Endothelial cell (in vitro differentiated cells): ENCODE data around the gene GINS1. TPM values are rescaled to one million over a fixed set of nuclear protein-coding genes. Genes with fewer than 3 reads are reported as not detected.

Experiments
- DNase-seq: peaks from one replicate; pipeline ENCODE4 v3.0.0; 2021; ENCODE audit warnings: low spot score
- H3K27ac Mint-ChIP-seq: one replicate; pipeline ENCODE4 v1.8.0; 2021; ENCODE audit warnings: mixed read lengths, inconsistent platforms; ENCODE audit not compliant: unreplicated experiment
- H3K27me3 Mint-ChIP-seq: one replicate; pipeline ENCODE4 v1.8.0; 2021; ENCODE audit warnings: mild to moderate bottlenecking, moderate library complexity, mixed read lengths, inconsistent platforms; ENCODE audit not compliant: unreplicated experiment
- H3K36me3 Mint-ChIP-seq: one replicate; pipeline ENCODE4 v1.8.0; 2021; ENCODE audit warnings: mild to moderate bottlenecking, low read depth, mixed read lengths, inconsistent platforms; ENCODE audit not compliant: unreplicated experiment
- H3K4me1 Mint-ChIP-seq: one replicate; pipeline ENCODE4 v1.8.0; 2021; ENCODE audit warnings: mild to moderate bottlenecking, mixed read lengths, inconsistent platforms; ENCODE audit not compliant: unreplicated experiment
- H3K4me3 Mint-ChIP-seq: one replicate; pipeline ENCODE4 v1.8.0; 2021; ENCODE audit warnings: mild to moderate bottlenecking, mixed read lengths, inconsistent platforms; ENCODE audit not compliant: unreplicated experiment
- H3K9me3 Mint-ChIP-seq: one replicate; pipeline ENCODE4 v1.8.0; 2021; ENCODE audit warnings: mixed read lengths, inconsistent platforms; ENCODE audit not compliant: unreplicated experiment
- long read RNA-seq: library from polyadenylated mRNA; unstranded; transcript quantifications from one replicate; pipeline ENCODE4 v2.0.0, GENCODE V29; 2020; ENCODE audit not compliant: unreplicated experiment
- total RNA-seq: library from RNA; stranded (reverse); fragmentation: NEBNext Ultra II Directional; extraction: Animal tissue kit (Norgen Biotek cat#: 25700); gene quantifications from one replicate; pipeline ENCODE4 v1.2.1, GENCODE V29; 2021; ENCODE audit not compliant: unreplicated experiment
- TF ChIP-seq, protein P1 (sequence below): fragments of 200-600 bp; sonication (generic); IDR thresholded peaks from one replicate; pipeline ENCODE4 v1.5.0; 2021; ENCODE audit warnings: antibody characterized with exemption; ENCODE audit not compliant: unreplicated experiment

The GINS1 gene
- total RNA-seq: 12.3 TPM
- long read RNA-seq: 0 reads

DNA sequence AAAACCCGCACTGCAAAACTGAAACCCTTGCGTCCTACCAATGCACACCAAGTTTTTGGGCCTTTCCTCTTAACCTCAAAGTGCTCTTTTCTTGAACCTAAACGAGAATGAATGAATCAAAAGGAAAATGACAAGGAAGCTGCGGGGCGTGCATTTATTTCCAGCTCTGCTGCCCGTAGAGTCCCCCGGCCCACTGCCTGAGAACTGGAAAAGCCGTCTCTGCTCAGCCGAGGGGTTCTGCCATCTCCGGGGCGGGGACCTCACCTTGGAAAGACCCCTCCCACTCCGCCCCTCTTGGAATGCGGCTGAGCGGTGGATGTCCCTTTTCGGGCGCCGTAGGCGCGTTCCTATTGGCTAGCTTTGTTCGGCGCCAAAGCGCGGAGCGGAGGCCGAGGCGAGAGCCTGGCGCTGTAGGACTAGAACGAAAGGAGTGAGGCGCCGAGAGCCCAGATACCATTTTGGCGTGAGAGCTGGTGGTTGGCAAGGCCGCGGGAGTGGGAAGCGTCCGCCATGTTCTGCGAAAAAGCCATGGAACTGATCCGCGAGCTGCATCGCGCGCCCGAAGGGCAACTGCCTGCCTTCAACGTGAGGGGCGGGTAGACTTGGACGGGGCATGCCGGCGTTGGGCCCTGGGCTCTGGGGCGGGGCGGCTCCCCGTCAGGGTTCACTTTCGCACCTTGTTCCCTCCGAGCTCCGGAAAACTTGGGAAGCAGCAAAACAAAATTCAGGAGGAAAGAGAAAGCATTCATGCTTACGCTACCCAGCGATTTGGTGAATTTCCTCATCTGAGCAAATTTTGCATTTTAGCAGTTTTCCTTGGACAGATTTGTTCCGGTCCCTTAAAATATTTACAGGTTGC lies at the start of gene GINS1:
Gene GINS1, plus strand, starts transcription at position 363 of the 859 bp plus-strand sequence. Its CDS starts 148 bp downstream, at position 511.
- peaks cover 8% of the 10 kb centered on the region for H3K9me3 Mint-ChIP-seq
- H3K27me3 Mint-ChIP-seq: peaks cover 2% of the 10 kb centered on the region
- TF ChIP-seq, protein P1, sequence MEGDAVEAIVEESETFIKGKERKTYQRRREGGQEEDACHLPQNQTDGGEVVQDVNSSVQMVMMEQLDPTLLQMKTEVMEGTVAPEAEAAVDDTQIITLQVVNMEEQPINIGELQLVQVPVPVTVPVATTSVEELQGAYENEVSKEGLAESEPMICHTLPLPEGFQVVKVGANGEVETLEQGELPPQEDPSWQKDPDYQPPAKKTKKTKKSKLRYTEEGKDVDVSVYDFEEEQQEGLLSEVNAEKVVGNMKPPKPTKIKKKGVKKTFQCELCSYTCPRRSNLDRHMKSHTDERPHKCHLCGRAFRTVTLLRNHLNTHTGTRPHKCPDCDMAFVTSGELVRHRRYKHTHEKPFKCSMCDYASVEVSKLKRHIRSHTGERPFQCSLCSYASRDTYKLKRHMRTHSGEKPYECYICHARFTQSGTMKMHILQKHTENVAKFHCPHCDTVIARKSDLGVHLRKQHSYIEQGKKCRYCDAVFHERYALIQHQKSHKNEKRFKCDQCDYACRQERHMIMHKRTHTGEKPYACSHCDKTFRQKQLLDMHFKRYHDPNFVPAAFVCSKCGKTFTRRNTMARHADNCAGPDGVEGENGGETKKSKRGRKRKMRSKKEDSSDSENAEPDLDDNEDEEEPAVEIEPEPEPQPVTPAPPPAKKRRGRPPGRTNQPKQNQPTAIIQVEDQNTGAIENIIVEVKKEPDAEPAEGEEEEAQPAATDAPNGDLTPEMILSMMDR: no peak
- peak within 1 kb of the TSS; percentile 18 for H3K27ac Mint-ChIP-seq
- H3K4me3 Mint-ChIP-seq: peak within 1 kb of the TSS; percentile 95
- H3K36me3 Mint-ChIP-seq: peaks cover 5% of the 10 kb centered on the region
- peak; percentile 91 for DNase-seq
- peaks cover 6% of the 10 kb centered on the region for H3K4me1 Mint-ChIP-seq

DNA sequence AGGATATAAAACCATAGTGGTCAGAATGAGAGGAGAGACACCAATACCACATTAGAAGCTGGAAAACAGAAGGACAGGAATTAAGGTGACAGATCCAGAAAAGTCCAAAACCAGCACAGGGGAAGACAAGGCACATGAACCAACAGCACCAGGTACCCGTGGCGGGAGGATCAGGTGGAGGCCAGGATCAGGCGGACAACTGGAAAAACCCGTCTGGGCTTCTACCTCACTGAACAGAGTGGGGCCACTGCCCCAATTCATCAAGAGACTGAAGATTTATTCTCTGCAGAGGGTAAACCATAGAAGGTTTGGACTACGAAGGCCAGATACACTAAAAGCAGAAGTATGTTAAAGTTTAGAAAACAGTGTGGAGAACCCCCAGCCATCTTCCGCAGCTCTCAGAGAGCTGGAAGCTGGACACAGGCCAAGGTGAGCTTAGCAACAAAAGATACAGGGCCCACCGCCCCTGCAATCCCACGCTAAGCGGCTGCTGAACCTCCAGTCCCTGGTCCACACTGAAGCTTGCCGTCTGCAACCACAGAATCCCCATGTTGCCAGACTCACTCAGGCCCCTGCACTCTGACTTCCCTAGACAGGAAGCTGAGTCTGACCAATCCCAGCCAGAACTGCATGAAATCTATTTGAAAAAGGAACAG lies 46.7 kb upstream of the GINS1 start:
- peak overlapping the region; percentile 74 for H3K27ac Mint-ChIP-seq
- TF ChIP-seq, protein P1: no peak
- no peaks in the 10 kb centered on the region for H3K36me3 Mint-ChIP-seq
- H3K9me3 Mint-ChIP-seq: no peaks in the 10 kb centered on the region
- no peak for DNase-seq
- H3K4me1 Mint-ChIP-seq: peaks cover 13% of the 10 kb centered on the region
- H3K4me3 Mint-ChIP-seq: no peak overlapping the region
- H3K27me3 Mint-ChIP-seq: no peaks in the 10 kb centered on the region

DNA sequence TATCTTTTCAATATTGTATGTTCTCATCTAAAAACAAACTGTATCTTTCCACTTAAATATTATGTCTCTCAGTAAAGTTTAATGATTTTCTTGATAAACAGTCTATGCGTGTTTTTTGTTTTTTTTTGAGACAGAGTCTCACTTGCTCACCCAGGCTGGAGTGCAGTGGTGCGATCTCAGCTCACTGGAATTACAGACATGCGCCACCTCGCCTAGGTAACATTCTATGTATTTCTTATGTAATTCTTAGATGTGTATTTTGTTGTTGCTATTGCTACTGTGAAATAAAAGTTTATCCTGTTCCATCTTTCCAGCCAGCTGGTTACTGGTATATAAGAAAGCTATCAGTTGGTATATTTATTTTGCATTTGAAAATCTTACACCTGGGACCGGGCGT lies 46.2 kb upstream of the GINS1 start:
- TF ChIP-seq, protein P1: no peak
- no peak for DNase-seq
- Mint-ChIP-seq H3K27ac (peak overlapping the region; percentile 74), H3K36me3 (no peaks in the 10 kb centered on the region), H3K4me1 (peaks cover 10% of the 10 kb centered on the region), H3K9me3 (no peaks in the 10 kb centered on the region), H3K4me3 (no peak overlapping the region), H3K27me3 (no peaks in the 10 kb centered on the region)

DNA sequence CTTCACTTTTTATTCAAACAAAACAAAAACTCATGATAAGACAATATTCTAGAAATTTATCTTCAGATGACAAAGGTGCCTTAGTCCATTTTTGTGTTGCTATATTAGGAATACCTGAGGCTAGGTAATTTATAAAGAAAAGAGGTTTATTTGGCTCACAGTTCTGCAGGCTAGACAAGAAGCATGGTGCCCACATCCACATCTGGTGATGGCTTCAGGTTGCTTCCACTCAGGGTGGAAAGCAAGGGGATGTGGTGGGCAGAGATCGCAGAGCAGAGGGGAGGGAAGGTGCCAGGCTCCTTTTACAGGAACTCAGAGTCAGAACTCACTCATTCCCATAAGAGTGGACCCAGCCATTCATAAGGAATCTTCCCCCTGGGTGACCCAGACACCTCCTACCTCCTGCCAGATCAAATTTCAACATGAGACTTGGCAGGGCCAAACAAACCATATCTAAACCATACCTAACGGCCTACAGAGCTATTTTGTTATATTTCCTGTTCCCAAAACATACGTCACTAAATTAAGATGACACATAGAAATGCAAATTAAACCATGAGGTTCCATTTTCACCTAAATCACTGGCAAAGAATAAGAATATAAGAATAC lies 43.2 kb upstream of the GINS1 start:
- H3K27ac Mint-ChIP-seq: no peak overlapping the region
- H3K9me3 Mint-ChIP-seq: no peaks in the 10 kb centered on the region
- H3K36me3 Mint-ChIP-seq: no peaks in the 10 kb centered on the region
- no peaks in the 10 kb centered on the region for H3K4me1 Mint-ChIP-seq
- H3K27me3 Mint-ChIP-seq: no peaks in the 10 kb centered on the region
- DNase-seq: no peak
- TF ChIP-seq, protein P1: no peak
- H3K4me3 Mint-ChIP-seq: no peak overlapping the region
